B cell (primary cell): Measurements from ENCODE around the gene QRFP. TPM values are rescaled to one million over a fixed set of nuclear protein-coding genes. Genes with fewer than 3 reads are reported as not detected.

ENCODE experiments used
- ATAC-seq: fragments of 200-7000 bp; cut with Tn5 transposase; one replicate; pipeline ENCODE4 v1.10.0; 2021; ENCODE audit warnings: low read depth, mild to moderate bottlenecking, moderate number of reproducible peaks, moderate library complexity
- CTCF ChIA-PET: fragments of 350-600 bp; sonication (Branson Sonifier 250); formaldehyde crosslinking; loops from one replicate; lab custom pipeline; 2021; ENCODE audit warnings: antibody characterized with exemption, inconsistent platforms; lab: Charles Lee
- POLR2A ChIA-PET: fragments of 350-600 bp; sonication (Branson Sonifier 250); formaldehyde crosslinking; loops from one replicate; lab custom pipeline; 2021; ENCODE audit warnings: antibody characterized with exemption; lab: Charles Lee
- DNase-seq: peaks from one replicate; pipeline ENCODE4 v3.0.0; 2013
- H2AFZ ChIP-seq: 2 replicates; pipeline ENCODE4 v1.6.1; 2012; ENCODE audit warnings: mild to moderate bottlenecking, low read depth, low read length; ENCODE audit not compliant: insufficient read depth, poor library complexity, severe bottlenecking
- H3K27ac ChIP-seq, 2 donors: 1 replicate in 1 of 2; 2 replicates in 1 of 2; pipeline ENCODE4 v1.5.1; 2012 to 2013; ENCODE audit warnings: low read length in 2 of 2, mild to moderate bottlenecking in 2 of 2, moderate library complexity in 1 of 2
- H3K27me3 ChIP-seq, 4 experiments: fragments of 200-600 bp in 1 of 4; sonication (generic) in 1 of 4; replicated peaks in 1 of 4; 1 replicate in 2 of 4; 2 replicates in 2 of 4; pipeline versions ENCODE4 v1.6.1 to v1.7.0; 2013 to 2016; ENCODE audit warnings: low read length in 3 of 4, mild to moderate bottlenecking in 2 of 4, mixed read lengths in 1 of 4, moderate library complexity in 1 of 4; ENCODE audit not compliant: insufficient read depth in 4 of 4, control insufficient read depth in 3 of 4; ENCODE audit errors: control extremely low read depth in 1 of 4
- H3K36me3 ChIP-seq, 2 experiments: replicated peaks in 1 of 2; 1 replicate in 1 of 2; 2 replicates in 1 of 2; pipeline versions ENCODE4 v1.6.1 to v1.7.1; 2013; ENCODE audit warnings: low read length in 1 of 2; ENCODE audit not compliant: insufficient read depth in 2 of 2, control insufficient read depth in 1 of 2; ENCODE audit errors: control extremely low read depth in 1 of 2, extremely low read depth in 1 of 2
- H3K4me1 ChIP-seq, 2 donors: fragments of 200-600 bp in 1 of 2; sonication (generic) in 1 of 2; 1 replicate in 1 of 2; 2 replicates in 1 of 2; pipeline versions ENCODE4 v1.5.1 to v1.6.1; 2013 to 2017; ENCODE audit warnings: low read length in 2 of 2; ENCODE audit not compliant: control insufficient read depth in 2 of 2, insufficient read depth in 2 of 2
- H3K4me2 ChIP-seq: replicated peaks from 2 replicates; pipeline ENCODE3; 2012; ENCODE audit warnings: mild to moderate bottlenecking, low read depth, low read length; ENCODE audit not compliant: poor library complexity, severe bottlenecking
- H3K4me3 ChIP-seq, 5 experiments: fragments of 200-600 bp in 1 of 5; sonication (generic) in 1 of 5; 1 replicate in 3 of 5; 2 replicates in 2 of 5; pipeline versions ENCODE4 v1.5.1 to v1.7.0; 2011 to 2016; ENCODE audit warnings: low read length in 4 of 5, mild to moderate bottlenecking in 4 of 5, low read depth in 2 of 5, control low read depth in 1 of 5, moderate library complexity in 1 of 5; ENCODE audit not compliant: insufficient read depth in 1 of 5; ENCODE audit errors: control extremely low read depth in 1 of 5, extremely low read depth in 1 of 5
- H3K79me2 ChIP-seq: fragments of 200-600 bp; sonication (generic); one replicate; pipeline ENCODE4 v1.6.0; 2016; ENCODE audit warnings: low read length; ENCODE audit not compliant: control insufficient read depth, insufficient read depth
- H3K9ac ChIP-seq: fragments of 200-600 bp; sonication (generic); 2 replicates; pipeline ENCODE4 v1.6.1; 2017; ENCODE audit warnings: mild to moderate bottlenecking, low read length, moderate library complexity
- H3K9me3 ChIP-seq, 3 donors: one replicate each; pipeline versions ENCODE4 v1.6.1 to v1.7.1; 2013; ENCODE audit warnings: low read length in 2 of 3; ENCODE audit not compliant: control insufficient read depth in 2 of 3, insufficient read depth in 1 of 3; ENCODE audit errors: control extremely low read depth in 1 of 3
- H4K20me1 ChIP-seq: 2 replicates; pipeline ENCODE4 v1.6.0; 2012; ENCODE audit warnings: mild to moderate bottlenecking, low read length; ENCODE audit not compliant: insufficient read depth, control insufficient read depth, poor library complexity, severe bottlenecking
- H3K27ac Mint-ChIP-seq: one replicate; pipeline ENCODE4 v1.8.0; 2021; ENCODE audit warnings: mixed read lengths
- H3K27me3 Mint-ChIP-seq: one replicate; pipeline ENCODE4 v1.8.0; 2021; ENCODE audit warnings: mixed read lengths
- H3K4me1 Mint-ChIP-seq: one replicate; pipeline ENCODE4 v1.8.0; 2021; ENCODE audit warnings: mixed read lengths
- H3K4me3 Mint-ChIP-seq: one replicate; pipeline ENCODE4 v1.8.0; 2021; ENCODE audit warnings: mixed read lengths
- H3K9me3 Mint-ChIP-seq: one replicate; pipeline ENCODE4 v1.8.0; 2022; ENCODE audit warnings: mixed read lengths; ENCODE audit not compliant: insufficient read depth
- CTCF ChIP-seq: fragments of 200-600 bp; IDR thresholded peaks from one replicate; pipeline ENCODE4 v1.8.0; 2022; ENCODE audit warnings: antibody characterized with exemption, mild to moderate bottlenecking
- EZH2 ChIP-seq: IDR thresholded peaks from 2 replicates; pipeline ENCODE4 v1.6.1; 2012; ENCODE audit warnings: borderline replicate concordance, low read depth, mild to moderate bottlenecking, moderate library complexity, low read length; ENCODE audit not compliant: insufficient read depth, poor library complexity, severe bottlenecking
- WGBS: methylation state at CpG from one replicate; pipeline ENCODE4 v1.1.5; 2013; ENCODE audit warnings: missing lambda C conversion rate; ENCODE audit not compliant: insufficient coverage; 5-methylcytosine and 5-hydroxymethylcytosine counted together
- intact Hi-C: fragments of 100-400 bp; cut with micrococcal nuclease; formaldehyde crosslinking; loops from one replicate; pipeline ENCODE4 v1.10.0; 2022
- polyA plus RNA-seq: library from polyadenylated mRNA; depleted of rRNA; stranded (reverse); fragments of >200 nt; gene quantifications from 2 replicates; pipeline ENCODE4 v1.2.3, GENCODE V29; 2012
- total RNA-seq, 2 donors: library from RNA; stranded (reverse); fragments of 120-200 nt in 1 of 2; gene quantifications; 1 replicate in 1 of 2; 2 replicates in 1 of 2; pipeline versions ENCODE4 v1.2.3 to v1.2.4, GENCODE V29; 2013 to 2022

The QRFP gene
- total and polyA plus RNA-seq, 2 donors (not counting 1 experiment from before 2014, with no cell fraction given), result 0.07 TPM; not detected in 1

DNA sequence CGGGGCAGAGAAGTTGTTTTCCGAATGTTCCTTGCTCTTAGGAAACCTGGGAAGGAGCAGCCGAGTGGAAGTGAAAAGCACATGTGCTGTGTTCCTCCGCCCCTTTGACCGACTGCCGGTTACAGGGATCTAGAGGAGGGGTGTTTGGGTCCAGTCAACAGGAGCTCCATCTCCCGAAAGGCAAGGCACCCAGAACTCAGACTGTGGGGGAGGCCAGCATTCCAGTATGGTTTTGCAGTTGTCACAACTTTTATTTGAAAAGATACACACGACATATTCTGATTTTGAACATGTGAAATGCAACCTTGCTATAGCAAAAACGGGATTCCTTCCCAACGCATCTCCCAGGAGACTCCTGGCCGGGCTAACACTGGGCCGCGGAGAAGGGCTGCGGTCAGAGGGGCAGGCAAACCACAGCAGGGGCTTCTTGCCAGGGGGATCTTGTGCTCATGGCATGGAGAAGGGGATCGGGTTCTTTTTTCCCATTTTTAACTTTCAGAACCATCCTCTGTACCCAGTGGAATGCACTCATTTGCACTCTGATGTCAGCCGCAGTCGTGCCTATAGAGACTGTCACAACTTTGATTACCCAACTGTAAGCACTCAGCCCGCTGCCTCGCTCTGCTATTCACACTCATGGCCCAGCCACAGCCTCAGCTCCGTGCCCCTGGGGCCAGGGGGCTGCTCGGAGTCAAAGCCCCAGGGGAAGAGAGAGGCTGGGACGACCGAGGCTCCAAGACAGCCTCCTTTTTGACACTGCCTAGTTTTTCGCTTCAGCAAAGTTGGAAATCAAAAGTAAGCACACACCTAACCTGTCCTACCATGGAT is 3.9 kb downstream of the QRFP start:
- no peaks in the 10 kb centered on the region for H3K9me3 ChIP-seq
- TF ChIP-seq CTCF, result no peak
- TF ChIP-seq EZH2, result no peak
- H3K27me3 Mint-ChIP-seq, result no peaks in the 10 kb centered on the region
- no peak overlapping the region for H3K4me3 Mint-ChIP-seq
- peaks cover 6% of the 10 kb centered on the region for H3K4me1 Mint-ChIP-seq
- no peak for DNase-seq
- H3K9ac ChIP-seq, result no peak overlapping the region
- H3K79me2 ChIP-seq, result no peaks in the 10 kb centered on the region
- H3K4me2 ChIP-seq, result no peak overlapping the region
- ChIA-PET POLR2A (interaction anchor here (0.6 kb wide), 1 partner anchor 25 kb away, joined by 6 read pairs; no protein-coding TSS in a partner anchor), CTCF (interaction anchor here (0.6 to 2.1 kb wide), 3 partner anchors 26 to 154 kb away, joined by 3 to 12 read pairs (median 3); no protein-coding TSS in a partner anchor)
- intact Hi-C loops, result no loop called here
- no peaks in the 10 kb centered on the region for H3K9me3 Mint-ChIP-seq
- no peak for ATAC-seq
- no peak overlapping the region for H2AFZ ChIP-seq
- WGBS, result 89% methylated on average over 20 of the region's 24 CpGs
- peaks cover 0 to 10% of the 10 kb centered on the region in 2 experiments for H3K36me3 ChIP-seq
- no peaks in the 10 kb centered on the region for H3K27me3 ChIP-seq
- no peaks in the 10 kb centered on the region for H4K20me1 ChIP-seq
- peaks cover 0 to 10% of the 10 kb centered on the region in 2 donors for H3K4me1 ChIP-seq
- H3K4me3 ChIP-seq, result no peak overlapping the region
- no peak overlapping the region for H3K27ac Mint-ChIP-seq
- H3K27ac ChIP-seq, result no peak overlapping the region
